ENCODE results near the gene ASH1L. TPM values are rescaled to one million over a fixed set of nuclear protein-coding genes. Genes with fewer than 3 reads are reported as not detected.

Gene ASH1L
- total RNA-seq, 1 experiment from 2014 or later, result 30.5 TPM

DNA sequence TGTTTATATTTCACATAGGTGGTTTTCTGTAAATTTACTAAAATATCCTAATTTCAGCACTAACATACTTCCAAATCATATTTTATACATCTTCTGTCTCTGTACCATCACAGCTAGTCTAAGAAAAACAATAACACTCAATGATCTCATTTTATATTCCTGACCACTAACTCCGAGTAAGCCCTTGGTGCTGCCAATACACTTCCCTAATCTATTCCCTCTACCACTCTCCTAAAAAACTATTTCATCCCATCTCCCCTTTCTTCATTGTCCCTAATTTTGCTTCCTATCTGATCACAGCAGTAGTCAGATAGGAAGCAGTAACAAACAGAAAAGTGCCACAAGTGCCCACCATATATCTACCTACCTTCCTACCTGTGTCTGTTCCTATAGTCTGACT lies 36.2 kb downstream of the ASH1L start:
- ChIA-PET POLR2A (no interaction called here), RAD21 (ENCODE audit: low non-redundant PET in 1 of 2, low total read pairs in 2 of 2, uncharacterized antibody in 2 of 2, unreplicated experiment in 2 of 2) (no interaction called here), CTCF (no interaction called here)
- Histone ChIP-seq H3K36me3 (ENCODE audit: control insufficient read depth in 1 of 2, insufficient read depth in 2 of 2, low read length in 2 of 2) (no peaks in the 10 kb centered on the region), H3K4me1 (ENCODE audit: control insufficient read depth in 1 of 2, insufficient read depth in 2 of 2, low read length in 2 of 2) (peaks cover 0 to 10% of the 10 kb centered on the region in 2 experiments; a peak in 1 of 4 replicates), H3K79me2 (ENCODE audit: insufficient read depth, low read length) (peaks cover 91% of the 10 kb centered on the region), H2AFZ (ENCODE audit: low read depth, low read length, poor library complexity, severe bottlenecking) (no peak overlapping the region), H3K27ac (ENCODE audit: low read depth, low read length) (no peak overlapping the region), H3K9me3 (ENCODE audit: control insufficient read depth in 1 of 2, insufficient read depth in 1 of 2, low read depth in 1 of 2, low read length in 2 of 2) (no peaks in the 10 kb centered on the region), H3K27me3 (ENCODE audit: insufficient read depth, low read length) (no peaks in the 10 kb centered on the region), H3K4me2 (ENCODE audit: low read length) (no peak overlapping the region), H3K9me2 (ENCODE audit: insufficient read depth) (no peaks in the 10 kb centered on the region), H4K20me1 (ENCODE audit: insufficient read depth) (peaks cover 5% of the 10 kb centered on the region; the same call in 1 of the 2 replicates), H3K9ac (ENCODE audit: low read length) (no peak overlapping the region), H3K4me3 (replicated peaks in 1 of 2; ENCODE audit: low read depth in 1 of 2, low read length in 2 of 2) (no peak overlapping the region)
- no peak for ATAC-seq
- intact Hi-C loops (cut with micrococcal nuclease), result no loop called here
- BruUV-seq (replicated peaks), result no TSS peak
- TF ChIP-seq POLR2AphosphoS5 (IDR thresholded peaks at IDR 0.05; ENCODE audit: low read depth, low read length), result no peak
- no peak for TF ChIP-seq ZNF274 (IDR thresholded peaks at IDR 0.05; ENCODE audit: low read depth, low read length)
- TF ChIP-seq CEBPB (IDR thresholded peaks at IDR 0.05; ENCODE audit: low read depth), result no peak
- no peak for TF ChIP-seq EZH2 (IDR thresholded peaks at IDR 0.05)
- TF ChIP-seq FOSL1 (IDR thresholded peaks at IDR 0.05; ENCODE audit: low read depth), result no peak
- no peak for TF ChIP-seq POLR2A (IDR thresholded peaks at IDR 0.05; ENCODE audit: borderline replicate concordance, extremely low read depth, insufficient read depth, insufficient read length)
- TF ChIP-seq YY1 (IDR thresholded peaks at IDR 0.05; ENCODE audit: extremely low read depth, insufficient replicate concordance, low read depth, low read length), result no peak
- no peak for DNase-seq (ENCODE audit: low read depth, low spot score)

DNA sequence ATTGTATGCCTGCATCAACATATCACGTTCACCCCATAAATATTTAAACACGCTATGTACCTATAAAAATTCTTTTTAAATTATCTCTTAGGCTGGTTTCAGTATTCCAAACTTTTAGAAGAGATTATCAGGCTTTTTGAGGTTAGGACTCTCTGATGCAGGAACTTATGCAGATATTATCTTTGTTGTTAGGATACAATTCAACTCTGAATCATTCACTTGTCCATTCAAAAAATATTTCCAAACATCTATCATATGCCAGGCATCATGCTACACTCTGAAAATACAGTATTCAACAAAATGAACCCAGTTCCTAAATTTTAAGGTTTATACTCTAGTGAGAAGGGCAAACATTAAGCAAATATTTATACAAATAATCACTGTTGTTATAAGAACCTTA lies 40.5 kb downstream of the ASH1L start:
- intact Hi-C loops (cut with micrococcal nuclease), result no loop called here
- POLR2A ChIA-PET, result no interaction called here
- no peaks in the 10 kb centered on the region for H3K4me1 ChIP-seq (ENCODE audit: control insufficient read depth in 1 of 2, insufficient read depth in 2 of 2, low read length in 2 of 2)
- DNase-seq (ENCODE audit: low read depth, low spot score), result no peak
- H3K27ac ChIP-seq (ENCODE audit: low read depth, low read length), result no peak overlapping the region
- H3K9me3 ChIP-seq (ENCODE audit: control insufficient read depth in 1 of 2, insufficient read depth in 1 of 2, low read depth in 1 of 2, low read length in 2 of 2), result no peaks in the 10 kb centered on the region
- BruUV-seq (replicated peaks), result no TSS peak
- ATAC-seq, result no peak
- RAD21 ChIA-PET (ENCODE audit: low non-redundant PET in 1 of 2, low total read pairs in 2 of 2, uncharacterized antibody in 2 of 2, unreplicated experiment in 2 of 2), result no interaction called here
- peaks cover 86% of the 10 kb centered on the region for H3K79me2 ChIP-seq (ENCODE audit: insufficient read depth, low read length)
- no peak overlapping the region for H3K4me2 ChIP-seq (ENCODE audit: low read length)
- CTCF ChIA-PET, result no interaction called here
- no peak overlapping the region for H3K9ac ChIP-seq (ENCODE audit: low read length)
- no peak overlapping the region for H3K4me3 ChIP-seq (replicated peaks in 1 of 2; ENCODE audit: low read depth in 1 of 2, low read length in 2 of 2)
- H2AFZ ChIP-seq (ENCODE audit: low read depth, low read length, poor library complexity, severe bottlenecking), result no peak overlapping the region
- H3K27me3 ChIP-seq (ENCODE audit: insufficient read depth, low read length), result no peaks in the 10 kb centered on the region
- H3K36me3 ChIP-seq (ENCODE audit: control insufficient read depth in 1 of 2, insufficient read depth in 2 of 2, low read length in 2 of 2), result no peaks in the 10 kb centered on the region
- peaks cover 5% of the 10 kb centered on the region; the same call in 1 of the 2 replicates for H4K20me1 ChIP-seq (ENCODE audit: insufficient read depth)
- H3K9me2 ChIP-seq (ENCODE audit: insufficient read depth), result no peaks in the 10 kb centered on the region
- TF ChIP-seq, protein P1, sequence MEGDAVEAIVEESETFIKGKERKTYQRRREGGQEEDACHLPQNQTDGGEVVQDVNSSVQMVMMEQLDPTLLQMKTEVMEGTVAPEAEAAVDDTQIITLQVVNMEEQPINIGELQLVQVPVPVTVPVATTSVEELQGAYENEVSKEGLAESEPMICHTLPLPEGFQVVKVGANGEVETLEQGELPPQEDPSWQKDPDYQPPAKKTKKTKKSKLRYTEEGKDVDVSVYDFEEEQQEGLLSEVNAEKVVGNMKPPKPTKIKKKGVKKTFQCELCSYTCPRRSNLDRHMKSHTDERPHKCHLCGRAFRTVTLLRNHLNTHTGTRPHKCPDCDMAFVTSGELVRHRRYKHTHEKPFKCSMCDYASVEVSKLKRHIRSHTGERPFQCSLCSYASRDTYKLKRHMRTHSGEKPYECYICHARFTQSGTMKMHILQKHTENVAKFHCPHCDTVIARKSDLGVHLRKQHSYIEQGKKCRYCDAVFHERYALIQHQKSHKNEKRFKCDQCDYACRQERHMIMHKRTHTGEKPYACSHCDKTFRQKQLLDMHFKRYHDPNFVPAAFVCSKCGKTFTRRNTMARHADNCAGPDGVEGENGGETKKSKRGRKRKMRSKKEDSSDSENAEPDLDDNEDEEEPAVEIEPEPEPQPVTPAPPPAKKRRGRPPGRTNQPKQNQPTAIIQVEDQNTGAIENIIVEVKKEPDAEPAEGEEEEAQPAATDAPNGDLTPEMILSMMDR (IDR thresholded peaks at IDR 0.05 in 2 of 3, conservative IDR thresholded peaks at IDR 0.05 in 1 of 3; ENCODE audit: borderline replicate concordance in 1 of 3, insufficient read depth in 1 of 3, low read depth in 2 of 3, low read length in 2 of 3), result no peak
- TF ChIP-seq, protein P2, sequence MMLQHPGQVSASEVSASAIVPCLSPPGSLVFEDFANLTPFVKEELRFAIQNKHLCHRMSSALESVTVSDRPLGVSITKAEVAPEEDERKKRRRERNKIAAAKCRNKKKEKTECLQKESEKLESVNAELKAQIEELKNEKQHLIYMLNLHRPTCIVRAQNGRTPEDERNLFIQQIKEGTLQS (IDR thresholded peaks at IDR 0.05), result no peak
- TF ChIP-seq, protein P3, sequence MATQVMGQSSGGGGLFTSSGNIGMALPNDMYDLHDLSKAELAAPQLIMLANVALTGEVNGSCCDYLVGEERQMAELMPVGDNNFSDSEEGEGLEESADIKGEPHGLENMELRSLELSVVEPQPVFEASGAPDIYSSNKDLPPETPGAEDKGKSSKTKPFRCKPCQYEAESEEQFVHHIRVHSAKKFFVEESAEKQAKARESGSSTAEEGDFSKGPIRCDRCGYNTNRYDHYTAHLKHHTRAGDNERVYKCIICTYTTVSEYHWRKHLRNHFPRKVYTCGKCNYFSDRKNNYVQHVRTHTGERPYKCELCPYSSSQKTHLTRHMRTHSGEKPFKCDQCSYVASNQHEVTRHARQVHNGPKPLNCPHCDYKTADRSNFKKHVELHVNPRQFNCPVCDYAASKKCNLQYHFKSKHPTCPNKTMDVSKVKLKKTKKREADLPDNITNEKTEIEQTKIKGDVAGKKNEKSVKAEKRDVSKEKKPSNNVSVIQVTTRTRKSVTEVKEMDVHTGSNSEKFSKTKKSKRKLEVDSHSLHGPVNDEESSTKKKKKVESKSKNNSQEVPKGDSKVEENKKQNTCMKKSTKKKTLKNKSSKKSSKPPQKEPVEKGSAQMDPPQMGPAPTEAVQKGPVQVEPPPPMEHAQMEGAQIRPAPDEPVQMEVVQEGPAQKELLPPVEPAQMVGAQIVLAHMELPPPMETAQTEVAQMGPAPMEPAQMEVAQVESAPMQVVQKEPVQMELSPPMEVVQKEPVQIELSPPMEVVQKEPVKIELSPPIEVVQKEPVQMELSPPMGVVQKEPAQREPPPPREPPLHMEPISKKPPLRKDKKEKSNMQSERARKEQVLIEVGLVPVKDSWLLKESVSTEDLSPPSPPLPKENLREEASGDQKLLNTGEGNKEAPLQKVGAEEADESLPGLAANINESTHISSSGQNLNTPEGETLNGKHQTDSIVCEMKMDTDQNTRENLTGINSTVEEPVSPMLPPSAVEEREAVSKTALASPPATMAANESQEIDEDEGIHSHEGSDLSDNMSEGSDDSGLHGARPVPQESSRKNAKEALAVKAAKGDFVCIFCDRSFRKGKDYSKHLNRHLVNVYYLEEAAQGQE (IDR thresholded peaks at IDR 0.05; ENCODE audit: low read depth), result no peak
- TF ChIP-seq, protein P4, sequence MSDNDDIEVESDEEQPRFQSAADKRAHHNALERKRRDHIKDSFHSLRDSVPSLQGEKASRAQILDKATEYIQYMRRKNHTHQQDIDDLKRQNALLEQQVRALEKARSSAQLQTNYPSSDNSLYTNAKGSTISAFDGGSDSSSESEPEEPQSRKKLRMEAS (IDR thresholded peaks at IDR 0.05), result no peak
- no peak for TF ChIP-seq CEBPB (IDR thresholded peaks at IDR 0.05; ENCODE audit: low read depth)
- no peak for TF ChIP-seq JUND (IDR thresholded peaks at IDR 0.05)
- TF ChIP-seq POLR2A (IDR thresholded peaks at IDR 0.05; ENCODE audit: borderline replicate concordance, extremely low read depth, insufficient read depth, insufficient read length), result no peak
- no peak for TF ChIP-seq EZH2phosphoT487 (IDR thresholded peaks at IDR 0.05; ENCODE audit: borderline replicate concordance)
- TF ChIP-seq ZNF274 (IDR thresholded peaks at IDR 0.05; ENCODE audit: low read depth, low read length), result no peak
- no peak for TF ChIP-seq ZFX (IDR thresholded peaks at IDR 0.05)
- no peak for TF ChIP-seq SP1 (IDR thresholded peaks at IDR 0.05; ENCODE audit: low read depth)
- no peak for TF ChIP-seq FOSL1 (IDR thresholded peaks at IDR 0.05; ENCODE audit: low read depth)
- no peak for TF ChIP-seq CBX3 (IDR thresholded peaks at IDR 0.05; ENCODE audit: low read depth)
- no peak for TF ChIP-seq YY1 (IDR thresholded peaks at IDR 0.05; ENCODE audit: extremely low read depth, insufficient replicate concordance, low read depth, low read length)

All from HCT116 (cell line).